WI38 (cell line): ENCODE data around the gene UBQLN4.

Experiments
- H3K4me3 ChIP-seq: 2 replicates; pipeline ENCODE4 v1.5.1; 2011; ENCODE audit warnings: low read depth, mild to moderate bottlenecking, control low read depth, low read length
- TF ChIP-seq, protein P1 (sequence below): IDR thresholded peaks from 2 replicates; pipeline ENCODE4 v1.5.1; 2012; ENCODE audit warnings: low read depth, mild to moderate bottlenecking, control low read depth, low read length

UBQLN4 gene

GRCh38 chr1:156080863-156081179, 27.2 kb upstream of the UBQLN4 start:
- TF ChIP-seq, protein P1, sequence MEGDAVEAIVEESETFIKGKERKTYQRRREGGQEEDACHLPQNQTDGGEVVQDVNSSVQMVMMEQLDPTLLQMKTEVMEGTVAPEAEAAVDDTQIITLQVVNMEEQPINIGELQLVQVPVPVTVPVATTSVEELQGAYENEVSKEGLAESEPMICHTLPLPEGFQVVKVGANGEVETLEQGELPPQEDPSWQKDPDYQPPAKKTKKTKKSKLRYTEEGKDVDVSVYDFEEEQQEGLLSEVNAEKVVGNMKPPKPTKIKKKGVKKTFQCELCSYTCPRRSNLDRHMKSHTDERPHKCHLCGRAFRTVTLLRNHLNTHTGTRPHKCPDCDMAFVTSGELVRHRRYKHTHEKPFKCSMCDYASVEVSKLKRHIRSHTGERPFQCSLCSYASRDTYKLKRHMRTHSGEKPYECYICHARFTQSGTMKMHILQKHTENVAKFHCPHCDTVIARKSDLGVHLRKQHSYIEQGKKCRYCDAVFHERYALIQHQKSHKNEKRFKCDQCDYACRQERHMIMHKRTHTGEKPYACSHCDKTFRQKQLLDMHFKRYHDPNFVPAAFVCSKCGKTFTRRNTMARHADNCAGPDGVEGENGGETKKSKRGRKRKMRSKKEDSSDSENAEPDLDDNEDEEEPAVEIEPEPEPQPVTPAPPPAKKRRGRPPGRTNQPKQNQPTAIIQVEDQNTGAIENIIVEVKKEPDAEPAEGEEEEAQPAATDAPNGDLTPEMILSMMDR = no peak
- H3K4me3 ChIP-seq = peak overlapping the region; percentile 76

- peak overlapping the region; percentile 76 for H3K4me3 ChIP-seq
- TF ChIP-seq, protein P1 = no peak
Measured at GRCh38 chr1:156080241-156080862, 26.8 kb upstream of the UBQLN4 start.

DNA sequence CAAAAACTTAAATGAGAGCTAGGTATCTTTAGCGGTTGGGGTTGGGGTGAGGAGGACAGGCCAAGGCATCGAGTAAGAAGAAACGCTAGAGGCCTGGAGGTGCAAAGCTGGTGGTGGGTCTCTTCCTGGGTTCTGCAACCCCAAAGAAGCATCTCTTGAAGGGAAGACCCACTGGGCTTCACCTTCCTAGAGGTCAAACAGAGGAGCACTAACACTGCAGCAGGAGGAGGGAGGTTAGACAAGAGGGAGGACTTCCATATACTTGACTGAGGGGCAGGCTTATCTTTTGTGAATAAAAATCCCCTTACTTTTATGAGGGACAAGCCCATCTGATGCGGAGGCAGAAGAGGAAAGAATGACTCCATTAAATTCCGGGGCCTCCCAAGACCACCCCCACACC, 26.2 kb upstream of the UBQLN4 start:
- H3K4me3 ChIP-seq = peak overlapping the region; percentile 76
- TF ChIP-seq, protein P1 = no peak

- TF ChIP-seq, protein P1 = no peak
- no peak overlapping the region for H3K4me3 ChIP-seq
Measured at GRCh38 chr1:156078728-156079127, 25.1 kb upstream of the UBQLN4 start.

- TF ChIP-seq, protein P1 = no peak
Measured at GRCh38 chr1:156077430-156077760, 23.8 kb upstream of the UBQLN4 start.

GRCh38 chr1:156076609-156077429, 23.2 kb upstream of the UBQLN4 start:
- TF ChIP-seq, protein P1 = no peak
- no peak overlapping the region for H3K4me3 ChIP-seq

More at GRCh38 chr1:156077430-156077760, 23.8 kb upstream of the UBQLN4 start:
- no peak overlapping the region for H3K4me3 ChIP-seq

DNA sequence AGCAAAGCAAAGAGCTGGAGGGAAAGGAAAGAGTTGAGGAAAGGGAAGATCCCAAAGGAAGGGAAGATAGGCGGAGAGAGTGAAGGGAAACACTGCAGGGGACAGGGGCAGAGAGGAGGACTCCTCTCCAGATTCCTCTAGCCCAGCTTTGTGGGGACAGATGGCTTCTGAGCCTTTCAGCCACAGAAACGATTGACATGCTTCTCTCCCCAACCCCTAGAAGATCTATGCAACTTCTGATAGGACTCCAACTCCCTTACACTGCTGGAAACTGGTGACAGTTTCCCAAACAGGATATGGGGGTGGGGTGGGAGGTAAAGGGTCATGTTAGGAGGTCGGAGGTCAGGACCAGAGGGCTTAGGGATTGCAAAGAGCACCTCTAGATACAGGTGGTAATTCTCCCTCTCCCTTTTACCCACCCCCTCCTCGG, 22.2 kb upstream of the UBQLN4 start:
- TF ChIP-seq, protein P1 = no peak

More for the DNA sequence above, 22.2 kb upstream of the UBQLN4 start:
- no peak overlapping the region for H3K4me3 ChIP-seq
